ENCODE results near the gene LIMS2.

Gene LIMS2

GRCh38 chr2:127634626-127635379, 40.5 kb downstream of the LIMS2 start:
- DNase-seq (ENCODE audit: low spot score), result no peak

GRCh38 chr2:127634066-127634617, 41.2 kb downstream of the LIMS2 start:
- no peak for DNase-seq (ENCODE audit: low spot score)

GRCh38 chr2:127633556-127634065, 41.7 kb downstream of the LIMS2 start:
- DNase-seq (ENCODE audit: low spot score), result no peak

DNA sequence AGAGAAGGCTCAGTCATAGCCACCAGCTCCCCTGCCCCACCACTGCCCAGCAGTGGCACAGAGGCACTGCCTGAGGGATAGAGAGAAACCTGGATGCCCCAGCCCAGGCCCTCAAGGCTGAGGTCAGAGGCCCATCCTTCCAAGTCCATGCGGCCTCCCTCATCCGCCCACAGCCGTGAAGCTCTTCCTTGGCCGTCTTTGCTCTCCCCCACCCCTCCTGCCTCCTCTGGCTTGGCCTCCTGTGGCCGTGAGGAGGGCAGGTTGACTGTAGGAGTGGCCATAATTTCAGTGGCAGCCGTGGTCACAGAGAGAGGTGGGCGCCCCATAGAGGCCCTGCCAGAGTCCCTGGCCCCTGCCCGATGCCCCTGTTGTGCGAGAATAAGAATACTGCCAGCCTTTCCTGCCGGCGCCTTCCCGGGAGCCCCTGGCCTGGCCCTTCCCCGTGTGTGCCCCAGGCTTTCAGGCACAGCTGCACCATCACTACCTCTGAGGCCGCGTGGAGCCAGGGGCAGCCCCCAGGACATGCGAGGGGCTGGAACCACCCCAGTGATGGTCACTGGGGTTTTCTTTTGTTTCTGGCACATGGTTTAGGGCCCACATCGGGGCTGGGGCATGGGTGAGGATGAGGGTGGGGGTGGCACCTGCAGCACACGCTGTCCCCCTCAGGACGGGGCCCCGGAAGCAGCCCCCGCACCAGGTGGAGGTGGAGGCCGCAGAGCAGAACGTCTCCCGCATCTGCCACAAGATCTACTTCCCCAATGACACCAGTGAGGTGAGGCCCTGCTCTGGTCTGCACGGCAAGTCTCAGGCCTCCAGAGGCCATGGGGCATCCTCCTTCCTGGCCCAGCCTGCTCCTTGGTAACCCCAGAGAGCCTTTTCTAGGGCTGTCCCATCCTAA, 42.5 kb downstream of the LIMS2 start:
- no peak for DNase-seq (ENCODE audit: low spot score)

- DNase-seq (ENCODE audit: low spot score), result no peak
These were observed 43.2 kb downstream of the LIMS2 start for GRCh38 chr2:127631997-127632581.

DNA sequence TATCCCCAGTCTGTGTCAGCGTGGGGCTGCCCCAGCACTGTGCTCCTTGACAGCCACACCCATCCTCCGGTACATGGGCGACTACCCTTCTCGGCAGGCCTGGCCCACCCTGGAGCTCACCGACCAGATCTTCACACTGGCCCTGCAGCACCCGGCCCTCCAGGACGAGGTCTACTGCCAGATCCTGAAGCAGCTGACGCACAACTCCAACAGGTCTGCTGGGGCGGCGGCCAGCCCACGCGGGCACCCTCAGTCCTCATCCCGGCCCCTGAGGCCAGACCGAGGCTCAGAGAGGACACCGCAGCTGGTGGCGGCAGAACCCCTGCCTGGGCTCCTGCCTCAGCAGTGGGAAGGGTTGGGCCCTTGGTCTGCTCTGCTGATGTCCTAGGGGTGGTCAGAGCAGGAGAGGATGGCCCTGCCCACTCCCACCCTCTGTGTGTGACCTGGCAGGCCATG, 43.8 kb downstream of the LIMS2 start:
- no peak for DNase-seq (ENCODE audit: low spot score)

DNA sequence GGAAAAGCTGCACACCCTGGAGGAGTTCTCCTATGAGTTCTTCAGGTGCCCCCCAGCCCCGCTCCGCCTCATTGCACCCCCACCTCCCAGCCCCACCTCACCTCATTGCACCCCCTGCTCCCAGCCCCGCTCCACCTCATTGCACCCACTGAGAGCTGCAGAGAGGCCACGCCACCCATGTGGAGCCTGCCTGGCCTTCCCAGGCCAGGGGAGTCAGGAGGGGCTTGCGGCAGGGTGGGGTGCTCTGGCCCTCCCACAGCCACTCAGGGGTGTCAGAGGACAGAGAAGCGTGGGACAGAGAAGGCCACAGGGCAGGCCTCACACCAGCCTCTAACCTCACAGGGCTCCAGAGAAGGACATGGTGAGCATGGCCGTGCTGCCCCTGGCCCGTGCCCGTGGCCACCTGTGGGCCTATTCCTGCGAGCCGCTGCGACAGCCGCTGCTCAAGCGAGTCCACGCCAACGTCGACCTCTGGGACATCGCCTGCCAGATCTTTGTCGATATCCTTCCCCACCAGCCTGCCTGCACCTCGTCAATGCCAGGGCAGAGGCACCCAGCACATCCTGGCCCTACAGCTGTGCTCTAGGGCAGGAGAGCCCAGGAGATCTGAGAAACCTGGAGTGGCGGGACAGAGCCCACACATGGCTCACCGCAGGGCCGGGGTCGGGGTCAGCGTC, 44.3 kb downstream of the LIMS2 start:
- no peak for DNase-seq (ENCODE audit: low spot score)

DNA sequence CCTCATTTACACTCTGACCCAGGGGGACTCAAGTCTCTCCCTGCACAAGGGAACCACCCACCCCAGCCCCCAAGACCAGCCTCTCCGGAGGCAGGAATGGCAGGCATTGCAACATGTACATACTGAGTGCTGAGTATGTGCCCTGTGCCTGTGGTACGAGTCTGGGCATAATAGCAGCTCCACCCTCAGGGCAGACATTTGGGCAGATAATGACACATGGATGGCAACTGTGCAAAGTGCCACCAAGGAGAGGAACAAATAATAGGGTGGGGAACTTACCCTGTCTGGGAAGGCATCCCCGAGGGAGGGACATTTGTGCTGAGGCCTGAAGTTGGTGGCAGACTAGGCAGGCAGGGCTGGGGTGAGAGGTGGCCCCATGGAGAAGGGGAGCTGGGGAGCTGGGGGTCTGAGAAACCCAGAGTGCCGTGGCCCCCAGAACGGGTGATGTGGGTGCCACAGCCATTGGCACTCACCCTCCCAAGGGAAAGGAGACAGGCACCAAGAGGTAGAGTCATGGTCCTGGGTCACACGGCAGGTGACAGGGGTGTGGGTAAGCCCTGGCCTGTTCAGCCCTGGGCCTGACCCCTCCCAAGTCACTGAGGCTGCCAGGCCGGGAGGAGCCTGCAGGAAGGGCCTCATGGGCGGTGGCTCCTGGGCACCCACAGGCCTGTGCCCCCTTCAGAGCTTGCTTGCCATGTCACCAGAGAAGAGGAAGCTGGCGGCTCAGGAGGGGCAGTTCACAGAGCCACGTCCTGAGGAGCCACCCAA, 45.0 kb downstream of the LIMS2 start:
- no peak for DNase-seq (ENCODE audit: low spot score)

- no peak for DNase-seq (ENCODE audit: low spot score)
These were observed 45.7 kb downstream of the LIMS2 start for GRCh38 chr2:127629637-127630036.

GRCh38 chr2:127628767-127629614, 46.3 kb downstream of the LIMS2 start:
- no peak for DNase-seq (ENCODE audit: low spot score)

DNA sequence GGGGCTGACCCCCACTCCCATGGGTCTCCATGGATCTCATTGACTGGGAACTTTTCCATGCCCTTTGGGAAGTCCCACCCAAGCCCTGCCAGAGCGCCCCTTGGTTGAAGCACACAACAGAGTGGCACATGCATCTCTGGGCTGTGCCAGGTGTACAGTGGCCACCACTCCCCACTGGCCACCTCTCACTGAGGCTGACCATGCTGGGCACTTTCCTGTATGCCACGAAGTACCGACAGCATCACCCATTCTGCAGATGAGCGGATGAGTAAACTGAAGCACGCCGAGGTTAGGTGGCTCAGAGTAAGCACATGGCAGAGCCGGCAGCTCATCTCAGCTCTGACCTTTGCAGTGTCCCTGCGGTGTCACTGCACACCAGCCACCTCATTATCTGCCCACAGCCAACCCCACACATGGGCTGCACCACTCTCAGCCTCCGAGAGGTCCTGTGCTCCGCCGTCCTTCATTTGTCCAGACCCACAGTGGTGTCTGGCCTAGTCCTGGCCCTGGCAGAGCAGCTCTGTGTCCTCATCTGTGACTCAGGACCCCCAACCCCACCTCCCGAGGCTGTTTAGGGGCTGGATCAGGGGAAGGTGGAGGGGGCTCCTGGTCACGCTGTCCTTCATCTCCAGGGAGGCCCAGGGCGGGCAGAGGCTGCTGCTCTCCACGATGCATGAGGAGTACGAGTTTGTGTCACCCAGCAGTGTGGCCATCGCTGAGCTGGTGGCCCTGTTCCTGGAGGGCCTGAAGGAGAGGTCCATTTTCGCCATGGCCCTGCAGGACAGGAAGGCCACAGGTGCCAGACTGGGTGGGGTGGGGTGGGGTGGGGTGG, 47.4 kb downstream of the LIMS2 start:
- DNase-seq (ENCODE audit: low spot score), result no peak

- no peak for DNase-seq (ENCODE audit: low spot score)
These were observed 48.2 kb downstream of the LIMS2 start for GRCh38 chr2:127626917-127627739.

DNA sequence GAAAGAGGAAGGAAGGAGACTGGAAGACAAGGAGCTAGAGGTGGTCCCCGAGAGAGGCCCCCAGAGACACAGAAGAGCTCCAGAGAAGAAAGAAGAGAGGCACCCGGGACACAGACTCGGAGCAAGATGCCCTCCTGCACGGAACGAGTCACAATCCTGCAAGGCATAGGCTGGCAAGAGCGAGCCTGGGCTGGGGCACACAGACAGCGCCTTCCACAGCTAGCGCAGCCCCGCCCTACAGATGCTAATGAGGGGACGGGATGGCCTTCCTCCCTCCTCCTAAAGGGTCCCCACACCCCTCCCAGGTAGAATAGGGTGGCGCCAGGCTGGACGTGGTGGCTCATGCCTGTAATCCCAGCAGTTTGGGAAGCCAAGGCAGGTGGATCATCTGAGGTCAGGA, 49.2 kb downstream of the LIMS2 start:
- no peak for DNase-seq (ENCODE audit: low spot score)

DNA sequence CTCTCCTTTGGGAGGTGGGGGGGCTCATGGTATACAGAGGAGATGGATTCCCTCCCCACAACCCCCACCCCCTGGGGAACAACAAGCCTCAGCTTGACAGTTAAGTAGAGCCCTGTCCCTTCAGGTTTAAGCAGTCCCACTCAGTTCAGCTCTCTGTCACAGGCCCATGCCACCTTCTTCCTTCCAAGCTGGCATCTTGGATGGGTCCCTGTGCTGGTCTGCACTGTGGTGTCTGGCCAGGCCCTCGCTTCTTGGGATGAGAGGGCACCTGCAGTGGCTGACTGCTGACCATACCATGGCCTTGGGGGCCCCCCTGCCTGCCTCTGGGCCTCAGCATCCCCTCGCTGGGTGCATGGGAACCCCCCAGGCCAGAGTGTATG, 49.8 kb downstream of the LIMS2 start:
- DNase-seq (ENCODE audit: low spot score), result no peak

- no peak for DNase-seq (ENCODE audit: low spot score)
These were observed 50.4 kb downstream of the LIMS2 start for GRCh38 chr2:127624756-127625571.

DNA sequence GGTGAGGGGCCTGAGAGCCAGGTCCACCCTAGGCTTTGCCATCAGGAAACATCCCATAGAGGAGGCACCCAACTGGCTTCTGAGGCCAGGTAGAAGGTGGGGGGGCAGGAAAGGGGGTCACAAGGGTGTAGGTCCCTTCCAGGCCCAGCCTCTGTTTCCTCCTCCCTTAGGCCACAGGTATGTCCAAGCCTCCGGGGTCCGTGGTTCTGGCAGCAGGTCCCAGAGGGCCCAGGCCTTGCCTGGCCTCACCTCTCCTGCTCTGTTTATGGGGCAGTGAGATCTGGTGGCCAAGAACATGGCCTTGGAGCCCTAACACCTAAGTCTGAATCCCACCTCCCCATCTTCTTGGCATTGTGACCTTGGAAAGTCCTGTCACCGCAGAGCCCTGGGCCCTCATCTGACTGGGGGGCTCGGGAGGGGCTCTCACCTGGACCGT, 51.0 kb downstream of the LIMS2 start:
- no peak for DNase-seq (ENCODE audit: low spot score)

Measured in Ammon's horn (tissue), 1 donor.